EL (cell line): ENCODE measurements around the gene ZWILCH.

Source experiments
- DNase-seq: peaks from one replicate; pipeline ENCODE4 v3.0.0-alpha.2; 2016

The ZWILCH gene

DNA sequence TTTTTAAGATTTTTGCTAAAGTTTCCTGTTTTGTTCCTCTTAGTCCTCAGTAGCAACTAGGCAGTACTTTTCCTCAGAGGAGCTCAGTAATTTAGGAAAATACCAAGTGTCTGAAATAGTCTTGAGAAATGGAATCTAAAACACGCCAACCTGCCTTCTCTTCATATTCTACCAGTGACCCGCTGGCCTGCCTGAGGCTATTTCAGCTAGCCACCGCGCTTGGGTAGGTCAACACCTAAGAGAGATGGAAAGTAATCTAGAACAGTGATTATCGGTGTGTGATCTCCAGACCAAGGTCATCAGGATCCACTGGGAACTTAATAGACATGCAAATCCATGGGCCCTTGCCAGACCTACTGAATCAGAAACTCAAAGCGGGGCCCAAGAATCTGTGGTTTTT, 53.1 kb downstream of the ZWILCH start:
- DNase-seq = no peak

DNA sequence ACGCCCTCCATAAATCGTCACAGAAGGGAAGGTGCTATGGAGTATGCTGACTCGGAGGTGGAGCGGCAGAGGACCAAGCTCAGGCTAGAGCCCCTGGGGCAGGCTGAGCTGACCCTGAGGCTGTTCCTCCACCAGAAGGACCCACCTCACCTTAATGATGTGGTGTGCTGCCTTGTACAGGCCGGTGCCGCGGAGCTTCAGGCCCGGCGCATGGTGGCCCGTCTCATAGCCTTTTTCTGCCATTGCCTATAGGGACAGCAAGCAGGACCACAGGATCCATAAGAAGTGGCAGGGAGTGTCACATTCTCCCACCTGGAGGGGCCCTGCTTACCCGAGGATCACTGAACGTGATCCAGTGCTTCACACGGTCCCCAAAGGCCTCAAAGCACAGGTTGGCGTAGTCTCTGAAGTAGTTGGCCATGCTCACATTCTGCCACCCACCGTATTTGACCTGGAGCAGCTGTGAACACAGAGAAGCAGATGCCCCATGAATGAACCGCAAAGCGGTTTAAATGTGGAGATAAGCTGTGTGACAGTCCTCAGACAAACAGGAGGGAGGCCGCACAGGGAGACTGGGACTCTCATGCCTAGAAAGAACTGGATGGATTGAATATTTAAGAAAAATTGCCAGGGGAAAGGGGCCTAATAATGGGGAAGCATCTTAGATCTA, 55.9 kb downstream of the ZWILCH start:
- DNase-seq = no peak

DNA sequence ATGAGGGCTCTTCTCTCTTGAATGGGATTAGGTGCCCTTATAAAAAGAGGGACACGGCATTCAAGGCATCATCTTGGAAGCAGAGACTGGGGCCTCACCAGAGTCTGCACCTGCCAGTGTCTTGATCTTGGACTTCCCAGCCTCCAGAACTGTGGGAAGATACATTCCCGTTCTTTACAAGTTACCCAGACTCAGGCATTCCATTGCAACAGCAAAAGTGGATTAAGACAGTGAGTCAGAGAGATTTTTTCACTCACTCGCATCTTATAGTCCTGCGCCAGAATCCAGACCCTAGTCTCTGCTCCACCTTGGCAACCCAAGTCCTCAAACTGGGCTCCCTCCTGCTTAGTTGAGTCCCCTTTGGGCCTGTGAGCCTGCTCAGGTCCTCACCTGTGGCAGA, 58.0 kb downstream of the ZWILCH start:
- peak; percentile 13 for DNase-seq

DNA sequence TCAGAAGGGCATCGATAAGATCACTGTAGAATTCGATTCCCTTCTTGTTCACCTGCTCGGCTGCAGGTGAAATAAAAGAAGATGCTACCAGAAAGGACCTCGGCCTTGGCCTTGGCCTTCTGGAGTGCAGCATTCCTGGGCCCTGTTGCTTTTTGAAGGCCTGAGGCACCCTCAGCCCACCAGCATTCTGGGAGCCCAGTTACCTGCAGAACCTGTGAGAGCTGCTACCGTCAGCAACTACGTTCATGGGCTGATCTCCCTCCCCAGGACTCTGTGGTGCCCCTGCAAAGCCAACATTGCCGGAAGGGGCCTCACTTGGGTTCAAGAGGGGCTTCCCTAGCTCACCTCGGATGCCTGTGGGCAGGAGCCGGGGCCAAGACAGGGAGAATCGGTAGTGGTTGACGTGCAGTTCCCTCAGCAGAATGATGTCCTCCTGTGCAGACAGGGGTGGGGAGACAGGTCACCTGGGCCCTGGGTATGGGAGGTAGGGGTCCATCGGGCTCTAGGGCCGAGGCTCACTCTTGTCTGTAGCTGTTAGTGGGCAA, 58.5 kb downstream of the ZWILCH start:
- no peak for DNase-seq

DNA sequence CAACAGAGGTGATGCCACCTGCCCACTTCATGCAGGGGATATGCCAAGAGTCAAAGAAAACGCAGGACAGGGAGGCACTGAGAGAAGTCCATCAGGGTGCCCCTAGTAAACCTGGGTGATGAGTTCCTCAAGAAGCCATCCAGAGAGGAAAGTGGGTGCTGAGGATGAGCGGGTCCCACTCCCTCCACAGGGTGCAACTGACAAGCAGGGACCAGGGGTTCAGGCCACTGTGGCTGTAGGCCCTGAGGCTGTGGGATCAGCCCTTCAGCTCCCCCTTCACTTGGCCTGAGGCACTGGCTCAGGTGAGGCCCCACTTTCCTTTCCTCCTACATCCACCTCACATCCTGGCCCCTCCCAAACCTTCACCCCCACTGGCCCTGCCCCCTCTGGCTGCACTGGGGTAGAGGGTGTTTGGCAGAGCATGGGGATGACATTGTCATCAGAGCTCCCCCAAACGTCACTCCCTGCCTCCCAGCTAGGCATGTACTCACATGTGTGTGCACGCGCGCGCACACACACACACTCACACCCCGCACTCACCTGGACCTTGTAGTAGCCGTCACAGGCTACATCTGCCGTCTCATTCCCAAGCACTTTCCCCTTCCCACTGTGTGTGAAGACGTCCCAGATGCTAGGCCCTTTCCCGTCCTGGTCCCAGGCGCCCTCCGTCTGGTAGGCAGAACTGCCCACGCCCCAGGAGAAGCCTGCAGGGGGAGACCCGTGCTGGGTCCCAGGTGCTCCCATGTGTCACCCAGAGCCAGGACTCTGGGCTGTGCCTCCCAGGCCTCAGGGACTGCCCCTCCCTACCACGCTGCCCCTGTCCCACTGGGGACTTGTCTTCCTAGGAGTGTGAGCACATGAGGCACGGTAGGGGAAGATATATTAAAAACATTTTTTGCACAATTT, 59.3 kb downstream of the ZWILCH start:
- DNase-seq = no peak

DNA sequence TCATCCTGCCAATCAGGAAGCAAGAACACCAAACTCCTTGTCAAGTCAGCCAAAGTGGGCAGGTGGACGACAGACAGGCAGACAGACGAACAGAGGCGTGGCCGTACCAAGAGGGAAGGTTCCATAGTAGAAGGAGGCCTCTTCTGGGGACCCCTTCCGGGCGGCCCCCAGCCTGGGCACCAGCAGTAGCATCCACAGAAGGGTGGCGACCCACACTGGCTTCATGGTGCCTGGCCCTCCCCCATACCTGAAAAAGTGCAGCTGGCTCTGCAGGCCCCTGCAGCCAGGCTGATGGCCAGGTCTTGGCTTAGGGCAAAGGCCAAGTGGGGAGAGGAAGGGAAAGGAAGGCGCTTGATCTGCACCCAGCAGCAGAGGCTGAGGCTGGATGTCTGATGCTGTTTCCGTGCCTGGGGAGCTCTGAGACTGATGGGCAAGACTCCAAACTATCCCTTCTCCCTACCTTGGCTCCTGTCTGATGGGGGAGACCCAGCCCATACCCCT, 60.1 kb downstream of the ZWILCH start:
- DNase-seq = no peak

DNA sequence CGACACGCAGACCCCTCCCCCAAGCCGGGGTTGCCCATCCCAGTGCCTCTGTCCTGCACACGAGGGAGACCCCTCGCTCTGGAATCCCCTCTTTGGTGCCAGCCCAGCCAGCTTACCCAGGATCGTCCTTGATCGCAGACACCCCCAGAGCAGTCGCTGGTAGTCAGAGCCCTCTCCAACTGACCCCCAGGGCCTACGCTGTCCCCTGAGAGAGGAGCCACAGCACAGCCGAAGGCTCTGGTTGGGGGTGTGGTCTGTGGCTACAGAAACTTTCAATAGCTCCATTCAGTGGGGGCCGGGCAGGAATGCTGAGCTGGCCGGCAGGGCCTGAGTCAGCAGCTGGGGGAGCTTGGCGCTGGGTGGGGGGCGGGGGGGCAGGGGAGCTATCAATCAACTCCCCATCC, 60.6 kb downstream of the ZWILCH start, which contains the start of gene LCTL:
LCTL (minus strand) TSS at position 258 of the 404 bp plus-strand sequence. CDS start 633 bp downstream, outside the sequence.
- DNase-seq = peak; percentile 63

DNA sequence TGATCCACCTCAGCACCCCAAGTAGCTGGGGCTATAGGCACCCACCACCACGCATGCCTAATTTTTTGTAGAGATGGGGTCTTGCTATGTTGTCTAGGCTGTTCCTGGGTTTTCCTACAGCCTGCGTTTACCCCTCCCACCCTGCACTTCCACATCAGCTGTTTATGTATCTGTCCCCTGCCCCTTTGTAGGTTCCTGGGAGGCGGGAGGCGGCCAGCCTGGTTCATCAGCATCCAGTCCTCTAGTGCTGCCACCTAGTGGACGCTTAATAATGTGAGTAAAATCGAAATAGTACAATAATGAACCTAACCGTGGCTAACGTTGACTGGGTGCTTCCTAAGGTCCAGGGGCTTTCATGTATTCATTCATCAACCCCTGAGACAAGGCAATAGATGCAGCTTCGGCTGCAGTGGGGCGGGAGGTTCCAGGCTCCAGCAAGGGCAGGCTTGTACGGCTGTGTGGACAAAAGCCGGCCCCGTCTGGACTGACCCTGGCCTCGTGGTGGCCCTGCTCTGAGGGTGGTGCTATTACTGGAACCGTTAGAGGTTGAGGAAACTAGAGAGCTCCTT, 61.9 kb downstream of the ZWILCH start:
- peak; percentile 72 for DNase-seq

DNA sequence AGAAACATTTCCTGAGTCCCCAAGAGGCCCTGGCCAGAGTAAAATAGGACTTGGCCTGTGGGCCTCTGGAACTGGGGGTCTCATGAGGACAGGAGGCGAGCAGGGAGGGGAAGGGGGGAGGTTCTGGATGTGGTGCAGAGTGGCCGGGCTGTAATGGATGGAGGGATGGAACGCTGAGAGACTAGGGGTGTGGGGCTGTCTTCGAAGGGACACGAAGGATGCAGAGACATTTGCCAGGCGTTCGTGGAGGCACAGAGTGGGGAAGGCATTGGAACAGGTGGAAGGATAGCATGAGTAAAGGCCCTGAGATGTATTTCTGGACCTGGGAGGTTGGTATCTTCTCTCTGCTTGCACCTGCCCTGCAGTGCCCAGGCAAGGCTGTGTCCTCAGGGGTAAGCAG, 62.8 kb downstream of the ZWILCH start:
- no peak for DNase-seq

DNA sequence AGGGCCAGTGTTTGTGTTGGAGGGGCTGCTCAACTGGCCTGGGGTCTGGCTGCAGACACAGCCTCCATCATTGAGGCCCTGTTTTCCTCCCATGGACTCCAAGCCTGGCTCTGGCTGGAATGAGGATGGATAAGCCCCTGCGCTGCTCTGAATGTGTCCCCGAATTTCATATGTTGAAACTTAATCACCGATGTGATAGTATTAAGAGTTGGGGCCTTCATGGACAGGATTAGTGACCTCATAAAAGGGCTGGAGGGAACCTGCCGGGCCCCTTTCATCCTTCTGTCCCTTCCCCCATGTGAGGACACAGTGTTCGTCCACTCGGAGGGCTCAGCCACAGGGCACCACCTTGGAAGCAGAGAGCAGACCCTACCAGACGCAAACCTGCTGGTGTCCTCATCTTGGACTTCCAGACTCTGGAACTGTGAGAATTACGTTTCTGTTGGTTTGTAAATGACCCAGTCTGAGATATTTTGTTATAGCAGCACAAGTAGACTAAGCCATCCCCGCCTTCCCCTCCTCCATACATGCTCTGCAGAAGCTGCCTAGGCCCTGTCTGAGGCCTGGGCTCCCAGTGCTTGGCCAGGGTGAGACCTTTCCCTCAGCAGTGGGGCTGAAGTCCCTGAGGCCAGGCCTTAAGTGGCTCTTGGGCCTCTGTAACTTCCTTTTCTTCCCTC, 64.5 kb downstream of the ZWILCH start:
- DNase-seq = no peak

DNA sequence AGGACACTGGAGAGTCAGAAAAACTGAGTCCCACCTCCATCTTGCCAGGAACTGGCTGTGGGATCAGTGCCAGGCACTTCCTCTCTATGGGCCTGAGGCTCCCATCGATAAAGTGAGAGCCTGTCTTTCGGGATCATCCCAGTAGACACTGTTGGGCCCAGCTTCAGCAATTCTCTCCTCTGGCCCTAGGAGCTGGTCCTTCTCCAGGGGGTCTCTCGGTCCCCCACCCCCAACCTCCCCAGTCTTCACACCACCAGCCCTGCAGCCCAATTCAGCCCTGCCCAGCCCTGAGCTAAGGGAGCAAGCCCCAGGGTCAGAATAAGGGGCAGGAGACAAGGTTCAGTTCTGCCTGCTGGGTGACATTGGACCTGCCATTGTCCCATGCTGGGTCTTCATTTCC, 65.2 kb downstream of the ZWILCH start:
- DNase-seq = no peak

DNA sequence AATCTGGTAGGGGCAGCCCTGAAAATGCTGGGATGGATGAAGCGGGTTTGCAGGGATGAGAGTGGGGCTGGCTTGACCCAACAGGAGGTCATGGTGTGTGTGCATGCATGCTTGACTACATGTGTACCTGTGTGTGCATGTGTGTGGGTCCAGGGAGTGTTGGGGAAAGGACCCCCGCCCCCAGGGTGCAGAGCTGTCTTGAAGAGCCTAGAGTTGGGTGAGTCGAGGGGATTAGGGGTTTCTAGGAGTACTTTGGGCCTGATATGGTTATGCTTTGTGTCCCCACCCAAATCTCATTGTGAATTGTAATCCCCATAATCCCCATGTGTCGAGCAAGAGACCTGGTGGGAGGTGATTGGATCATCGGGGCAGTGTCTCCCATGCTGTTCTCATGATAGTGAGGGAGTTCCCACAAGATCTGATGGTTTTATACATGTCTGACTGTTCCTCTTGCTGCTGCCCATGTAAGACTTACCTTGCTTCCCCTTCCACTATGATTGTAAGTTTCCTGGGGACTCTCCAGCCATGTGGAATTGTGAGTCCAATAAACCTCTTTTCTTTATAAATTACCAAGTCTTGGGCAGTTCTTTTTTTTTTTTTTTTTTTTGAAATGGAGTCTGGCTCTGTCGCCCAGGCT, 65.8 kb downstream of the ZWILCH start:
- no peak for DNase-seq

DNA sequence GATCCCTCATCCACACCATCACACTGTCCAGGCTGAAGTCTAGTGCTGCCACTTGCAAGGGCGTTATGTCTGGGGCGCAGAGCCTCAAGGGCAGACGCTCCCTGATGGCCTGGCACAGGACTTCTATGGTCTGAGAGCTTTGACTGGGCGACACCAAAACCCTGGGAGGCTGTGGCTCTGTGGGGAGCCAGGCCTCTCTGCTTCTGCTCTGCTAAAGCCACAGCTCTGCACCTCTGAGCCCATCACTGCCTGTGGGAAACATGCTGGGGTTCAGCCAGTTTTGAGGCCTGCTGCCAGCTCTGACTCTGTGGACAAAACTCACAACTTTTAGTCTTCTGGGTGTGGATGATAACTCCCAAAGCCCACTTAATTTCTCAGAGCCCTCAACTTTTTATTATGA, 67.0 kb downstream of the ZWILCH start:
- no peak for DNase-seq

DNA sequence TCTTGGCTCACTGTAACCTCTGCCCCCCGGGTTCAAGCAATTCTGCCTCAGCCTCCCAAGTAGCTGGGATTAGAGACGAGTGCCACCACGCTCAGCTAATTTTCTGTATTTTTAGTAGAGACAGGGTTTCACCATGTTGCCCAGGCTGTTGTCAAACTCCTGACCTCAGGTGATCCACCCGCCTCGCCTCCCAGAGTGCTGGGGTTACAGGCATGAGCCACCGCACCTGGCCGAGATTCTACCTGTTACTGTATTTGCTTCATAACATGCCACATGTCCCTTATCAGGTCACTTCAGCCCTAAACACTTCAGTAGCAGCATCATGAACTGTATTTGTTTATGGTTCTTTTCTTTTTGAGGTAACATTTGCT, 68.2 kb downstream of the ZWILCH start:
- no peak for DNase-seq

DNA sequence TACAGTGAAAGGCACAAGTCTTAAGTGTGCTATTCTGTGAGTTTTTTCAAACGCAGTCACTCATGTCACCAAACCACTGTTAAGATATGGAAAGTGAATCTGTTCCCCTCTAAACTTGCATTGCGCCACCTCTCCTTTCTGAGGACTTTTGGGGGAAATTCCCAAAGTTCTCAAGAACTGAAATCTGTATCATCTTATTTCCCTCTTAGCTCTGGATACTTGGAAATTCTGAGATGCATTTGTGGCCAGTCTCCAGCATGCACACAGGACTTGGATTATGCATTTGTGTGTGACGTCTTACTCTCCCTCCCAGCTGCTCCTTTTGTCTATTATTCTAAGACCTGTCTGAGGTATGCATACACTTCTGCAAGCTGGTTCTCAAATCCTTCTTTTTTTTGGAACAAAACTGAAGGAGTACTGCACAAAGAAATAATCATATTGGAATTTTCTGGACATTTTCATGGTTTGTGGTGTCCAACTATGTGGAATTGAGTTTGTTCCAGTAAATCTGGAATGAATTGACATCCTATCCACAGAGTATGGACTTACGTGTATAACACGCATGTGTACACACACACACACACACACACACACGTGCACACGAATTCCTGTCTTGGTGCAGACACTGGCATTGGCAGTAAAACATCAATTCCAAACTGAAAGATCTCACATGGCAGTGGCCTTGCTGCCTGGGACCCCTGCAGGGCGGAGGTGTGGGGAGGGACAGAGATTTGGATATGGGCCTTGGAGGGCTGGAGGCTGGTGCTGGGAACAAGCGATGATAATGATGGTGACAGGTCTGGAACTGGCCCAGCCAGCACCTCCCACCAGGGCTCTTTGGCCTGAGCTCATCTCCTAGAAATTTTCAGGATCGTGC, 68.8 kb downstream of the ZWILCH start:
- DNase-seq = peak; percentile 70

DNA sequence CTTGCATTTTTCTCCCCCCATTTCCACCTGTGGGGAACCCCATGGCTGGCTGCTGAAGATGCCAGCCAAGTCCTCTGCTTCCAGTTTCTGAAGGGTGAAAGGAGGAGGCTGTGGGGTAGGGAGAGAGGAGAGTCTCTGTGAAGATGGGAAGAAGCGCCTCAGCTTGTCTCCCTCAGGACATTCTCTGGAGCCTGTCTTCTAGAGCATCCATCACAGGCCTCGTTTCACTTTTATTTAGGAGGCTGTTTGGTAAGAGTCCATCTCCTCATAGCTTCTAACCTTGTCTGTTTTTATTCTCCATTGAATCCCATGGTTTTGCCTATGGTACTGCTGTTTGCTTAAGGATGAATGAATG, 69.4 kb downstream of the ZWILCH start:
- DNase-seq = no peak

DNA sequence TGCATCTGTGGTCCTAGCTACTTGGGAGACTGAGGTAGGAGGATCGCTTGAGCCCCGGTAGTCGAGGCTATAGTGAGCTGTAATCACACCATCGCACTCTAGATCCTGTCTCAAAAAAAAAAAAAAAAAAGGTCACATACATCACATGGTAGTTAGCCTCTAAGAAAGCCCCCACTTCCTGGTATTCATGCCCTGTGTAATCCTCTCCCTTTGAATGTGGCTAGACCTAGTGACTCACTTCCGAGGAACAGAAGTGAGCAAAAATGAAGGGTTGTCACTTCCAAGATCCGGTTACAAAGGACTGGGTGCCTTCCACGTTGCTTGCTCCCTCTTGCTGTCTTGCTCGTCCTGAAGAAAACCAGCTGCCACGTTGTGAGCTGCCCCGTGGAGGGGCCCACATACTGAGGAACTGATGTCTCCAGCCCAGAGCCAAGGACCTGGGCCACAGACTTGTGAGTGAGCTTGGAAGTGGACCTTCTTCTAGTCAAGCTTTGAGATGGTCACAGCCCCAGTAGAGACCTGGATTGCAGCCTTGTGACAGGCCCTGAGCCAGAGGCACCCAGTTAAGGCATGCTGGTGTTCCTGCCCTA, 73.3 kb downstream of the ZWILCH start:
- peak; percentile 59 for DNase-seq

DNA sequence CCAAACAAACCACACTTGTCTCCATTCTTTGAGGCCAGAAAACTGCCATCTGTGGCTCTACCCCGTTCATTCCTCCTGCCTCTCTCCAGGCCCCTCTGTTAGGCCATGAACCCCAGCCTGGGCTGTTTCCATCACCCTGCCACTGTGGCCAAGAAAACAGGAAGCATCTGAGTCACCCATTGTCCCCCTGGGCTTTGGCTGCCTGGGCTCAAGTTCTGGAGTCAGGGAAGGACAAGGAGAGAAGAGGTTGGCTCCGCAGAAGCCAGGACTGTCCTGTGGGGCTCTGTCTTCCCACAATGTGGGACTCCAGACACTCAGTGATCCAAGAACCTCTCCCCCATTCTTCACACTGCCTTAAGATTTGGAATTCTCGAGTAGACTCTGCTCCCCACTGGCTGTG, 75.5 kb downstream of the ZWILCH start:
- peak; percentile 56 for DNase-seq

DNA sequence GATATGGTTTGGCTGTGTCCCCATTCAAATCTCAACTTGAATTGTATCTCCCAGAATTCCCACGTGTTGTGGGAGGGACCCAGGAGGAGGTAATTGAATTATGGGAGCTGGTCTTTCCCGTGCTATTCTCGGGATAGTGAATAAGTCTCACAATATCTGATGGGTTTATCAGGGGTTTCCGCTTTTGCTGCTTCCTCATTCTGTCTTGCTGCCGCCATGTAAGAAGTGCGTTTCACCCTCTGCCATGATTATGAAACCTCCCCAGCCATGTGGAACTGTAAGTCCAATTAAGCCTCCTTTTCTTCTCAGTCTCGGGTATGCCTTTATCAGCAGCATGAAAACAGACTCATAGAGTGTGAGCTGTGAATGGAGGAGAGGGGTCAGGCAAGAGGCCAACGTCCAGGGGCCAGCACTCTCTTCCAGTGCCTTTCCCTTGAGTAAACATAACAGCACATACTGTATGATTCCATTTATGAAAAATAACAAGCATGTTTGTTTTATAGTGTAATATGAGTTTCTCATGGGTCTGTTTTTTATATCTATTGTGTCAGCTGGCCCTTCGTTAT, 76.9 kb downstream of the ZWILCH start:
- DNase-seq = no peak

DNA sequence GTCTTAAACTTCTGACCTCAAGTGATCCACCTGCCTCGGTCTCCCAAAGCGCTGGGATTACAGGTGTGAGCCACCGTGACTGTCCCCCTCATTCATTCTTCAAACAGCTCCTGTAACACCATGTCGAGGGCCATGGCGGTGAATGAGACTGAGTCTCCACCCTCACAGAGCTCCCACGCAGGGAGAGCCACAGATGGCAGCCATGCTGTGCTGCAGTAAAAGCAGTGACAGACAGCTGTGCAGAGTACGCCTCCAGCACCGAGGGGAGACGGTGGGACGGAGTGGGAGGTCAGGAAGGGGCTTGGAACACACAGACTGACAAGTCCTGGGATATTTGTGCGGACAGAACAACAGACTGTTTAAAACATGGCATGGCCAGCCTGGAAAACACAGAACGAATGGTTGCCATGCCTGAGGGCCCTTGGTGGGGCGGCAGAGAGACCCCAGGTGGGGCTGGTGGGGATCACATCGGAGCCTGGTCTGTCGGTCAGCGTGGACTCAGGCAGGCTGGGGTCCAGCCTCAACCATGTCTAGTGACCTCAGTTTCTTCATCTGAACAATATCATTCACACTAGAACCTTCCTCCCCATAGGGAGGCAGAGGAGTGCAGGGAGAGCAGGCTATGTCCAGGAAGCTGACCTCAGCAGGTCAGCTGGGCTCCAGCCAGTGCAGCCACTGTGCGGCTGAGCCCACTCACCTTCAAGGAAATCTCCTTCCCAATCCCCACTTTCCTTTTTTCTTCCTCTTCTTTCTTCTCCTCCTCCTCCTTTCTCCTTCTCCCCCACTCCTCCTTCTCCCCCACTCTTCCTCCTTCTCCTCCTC, 81.2 kb downstream of the ZWILCH start:
- no peak for DNase-seq
